Measurements from ENCODE around the gene CLN6. TPM values are rescaled to one million over a fixed set of nuclear protein-coding genes. Genes with fewer than 3 reads are reported as not detected.
A peak's percentile ranks its signal among the peaks of the same experiment; 100 is the strongest.

CLN6 gene
- total RNA-seq, 1 donor from 2014 or later = 19.0 TPM

GRCh38 chr15:68278345-68278594 lies 48.7 kb upstream of the CLN6 start:
- Mint-ChIP-seq H3K27ac (ENCODE audit: unreplicated experiment) (peak overlapping the region; percentile 97), H3K27me3 (ENCODE audit: low read depth, unreplicated experiment) (no peaks in the 10 kb centered on the region), H3K4me1 (ENCODE audit: low read depth, unreplicated experiment) (peaks cover 42% of the 10 kb centered on the region), H3K4me3 (ENCODE audit: unreplicated experiment) (peak overlapping the region; percentile 99), H3K36me3 (ENCODE audit: low read depth, unreplicated experiment) (peaks cover 4% of the 10 kb centered on the region), H3K9me3 (ENCODE audit: unreplicated experiment) (no peaks in the 10 kb centered on the region)
- FAIRE-seq (no peak), DNase-seq (ENCODE audit: low read depth) (no peak)
- Histone ChIP-seq H3K9ac (ENCODE audit: low read length) (peak overlapping the region; percentile 94), H3K4me3 (ENCODE audit: insufficient read depth, low read depth, low read length) (peak overlapping the region; percentile 73), H3K79me2 (ENCODE audit: insufficient read depth, low read length) (peaks cover 65% of the 10 kb centered on the region), H3K36me3 (ENCODE audit: insufficient read depth, low read length) (no peaks in the 10 kb centered on the region), H3K27ac (ENCODE audit: low read depth, low read length) (peak overlapping the region; percentile 92), H3K27me3 (ENCODE audit: insufficient read depth, low read length) (no peaks in the 10 kb centered on the region), H3K9me3 (ENCODE audit: insufficient read depth, low read depth, low read length) (no peaks in the 10 kb centered on the region), H4K20me1 (ENCODE audit: insufficient read depth, low read length) (peaks cover 49% of the 10 kb centered on the region), H3K4me1 (ENCODE audit: insufficient read depth, low read length) (peaks cover 36% of the 10 kb centered on the region), H2AFZ (ENCODE audit: low read depth, low read length) (peak overlapping the region; percentile 96), H3K4me2 (ENCODE audit: low read length) (peak overlapping the region; percentile 88)
- TF ChIP-seq, protein P1, sequence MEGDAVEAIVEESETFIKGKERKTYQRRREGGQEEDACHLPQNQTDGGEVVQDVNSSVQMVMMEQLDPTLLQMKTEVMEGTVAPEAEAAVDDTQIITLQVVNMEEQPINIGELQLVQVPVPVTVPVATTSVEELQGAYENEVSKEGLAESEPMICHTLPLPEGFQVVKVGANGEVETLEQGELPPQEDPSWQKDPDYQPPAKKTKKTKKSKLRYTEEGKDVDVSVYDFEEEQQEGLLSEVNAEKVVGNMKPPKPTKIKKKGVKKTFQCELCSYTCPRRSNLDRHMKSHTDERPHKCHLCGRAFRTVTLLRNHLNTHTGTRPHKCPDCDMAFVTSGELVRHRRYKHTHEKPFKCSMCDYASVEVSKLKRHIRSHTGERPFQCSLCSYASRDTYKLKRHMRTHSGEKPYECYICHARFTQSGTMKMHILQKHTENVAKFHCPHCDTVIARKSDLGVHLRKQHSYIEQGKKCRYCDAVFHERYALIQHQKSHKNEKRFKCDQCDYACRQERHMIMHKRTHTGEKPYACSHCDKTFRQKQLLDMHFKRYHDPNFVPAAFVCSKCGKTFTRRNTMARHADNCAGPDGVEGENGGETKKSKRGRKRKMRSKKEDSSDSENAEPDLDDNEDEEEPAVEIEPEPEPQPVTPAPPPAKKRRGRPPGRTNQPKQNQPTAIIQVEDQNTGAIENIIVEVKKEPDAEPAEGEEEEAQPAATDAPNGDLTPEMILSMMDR (IDR thresholded peaks at IDR 0.05; ENCODE audit: insufficient read depth, low read depth, low read length) = no peak
- TF ChIP-seq EZH2 (IDR thresholded peaks at IDR 0.05; ENCODE audit: insufficient read depth, low read length) = no peak

GRCh38 chr15:68277603-68278344 lies 48.2 kb upstream of the CLN6 start, which contains the start of gene FEM1B:
FEM1B (plus strand) TSS chr15:68277745; CDS start chr15:68278418, 673 bp downstream.
- Mint-ChIP-seq H3K4me3 (ENCODE audit: unreplicated experiment) (peak within 1 kb of the TSS; percentile 99), H3K27me3 (ENCODE audit: low read depth, unreplicated experiment) (no peaks in the 10 kb centered on the region), H3K27ac (ENCODE audit: unreplicated experiment) (peak within 1 kb of the TSS; percentile 97), H3K4me1 (ENCODE audit: low read depth, unreplicated experiment) (peaks cover 47% of the 10 kb centered on the region), H3K9me3 (ENCODE audit: unreplicated experiment) (no peaks in the 10 kb centered on the region), H3K36me3 (ENCODE audit: low read depth, unreplicated experiment) (peaks cover 4% of the 10 kb centered on the region)
- Histone ChIP-seq H3K36me3 (ENCODE audit: insufficient read depth, low read length) (no peaks in the 10 kb centered on the region), H3K4me2 (ENCODE audit: low read length) (peak within 1 kb of the TSS; percentile 88), H3K9ac (ENCODE audit: low read length) (peak within 1 kb of the TSS; percentile 94), H3K79me2 (ENCODE audit: insufficient read depth, low read length) (peaks cover 60% of the 10 kb centered on the region), H4K20me1 (ENCODE audit: insufficient read depth, low read length) (peaks cover 45% of the 10 kb centered on the region), H3K4me3 (ENCODE audit: insufficient read depth, low read depth, low read length) (peak within 1 kb of the TSS; percentile 73), H3K27me3 (ENCODE audit: insufficient read depth, low read length) (no peaks in the 10 kb centered on the region), H2AFZ (ENCODE audit: low read depth, low read length) (peak within 1 kb of the TSS; percentile 96), H3K27ac (ENCODE audit: low read depth, low read length) (peak within 1 kb of the TSS; percentile 92), H3K4me1 (ENCODE audit: insufficient read depth, low read length) (peaks cover 41% of the 10 kb centered on the region), H3K9me3 (ENCODE audit: insufficient read depth, low read depth, low read length) (no peaks in the 10 kb centered on the region)
- peak; percentile 89 for DNase-seq (ENCODE audit: low read depth)
- FAIRE-seq = no peak
- TF ChIP-seq EZH2 (IDR thresholded peaks at IDR 0.05; ENCODE audit: insufficient read depth, low read length) = no peak
- TF ChIP-seq, protein P1 (IDR thresholded peaks at IDR 0.05; ENCODE audit: insufficient read depth, low read depth, low read length) = no peak

GRCh38 chr15:68277131-68277602 lies 47.6 kb upstream of the CLN6 start:
- Mint-ChIP-seq H3K36me3 (ENCODE audit: low read depth, unreplicated experiment) (peaks cover 4% of the 10 kb centered on the region), H3K27ac (ENCODE audit: unreplicated experiment) (peak overlapping the region; percentile 96), H3K27me3 (ENCODE audit: low read depth, unreplicated experiment) (no peaks in the 10 kb centered on the region), H3K9me3 (ENCODE audit: unreplicated experiment) (no peaks in the 10 kb centered on the region), H3K4me3 (ENCODE audit: unreplicated experiment) (peak overlapping the region; percentile 91), H3K4me1 (ENCODE audit: low read depth, unreplicated experiment) (peaks cover 50% of the 10 kb centered on the region)
- Histone ChIP-seq H3K4me3 (ENCODE audit: insufficient read depth, low read depth, low read length) (peak overlapping the region; percentile 73), H3K4me2 (ENCODE audit: low read length) (peak overlapping the region; percentile 88), H3K27ac (ENCODE audit: low read depth, low read length) (peak overlapping the region; percentile 92), H2AFZ (ENCODE audit: low read depth, low read length) (peak overlapping the region; percentile 96), H3K36me3 (ENCODE audit: insufficient read depth, low read length) (no peaks in the 10 kb centered on the region), H3K27me3 (ENCODE audit: insufficient read depth, low read length) (no peaks in the 10 kb centered on the region), H3K4me1 (ENCODE audit: insufficient read depth, low read length) (peaks cover 45% of the 10 kb centered on the region), H3K9me3 (ENCODE audit: insufficient read depth, low read depth, low read length) (no peaks in the 10 kb centered on the region), H3K9ac (ENCODE audit: low read length) (peak overlapping the region; percentile 94), H3K79me2 (ENCODE audit: insufficient read depth, low read length) (peaks cover 54% of the 10 kb centered on the region), H4K20me1 (ENCODE audit: insufficient read depth, low read length) (peaks cover 39% of the 10 kb centered on the region)
- TF ChIP-seq, protein P1 (IDR thresholded peaks at IDR 0.05; ENCODE audit: insufficient read depth, low read depth, low read length) = no peak
- no peak for TF ChIP-seq EZH2 (IDR thresholded peaks at IDR 0.05; ENCODE audit: insufficient read depth, low read length)
- peak; percentile 52 for DNase-seq (ENCODE audit: low read depth)
- no peak for FAIRE-seq
